Heart right ventricle (tissue), 16 donors: Measurements from ENCODE around the gene CFAP61. TPM values are rescaled to one million over a fixed set of nuclear protein-coding genes. Genes with fewer than 3 reads are reported as not detected.

ENCODE experiments used
- ATAC-seq, 8 donors: fragments of 200-7000 bp; cut with Tn5 transposase; one replicate each; pipeline ENCODE4 v1.9.1; 2020; ENCODE audit warnings: mild to moderate bottlenecking in 8 of 8, moderate library complexity in 8 of 8, moderate number of reproducible peaks in 1 of 8
- DNase-seq, 2 donors: peaks; one replicate each; pipeline ENCODE4 v3.0.0-alpha.2; 2020
- H3K27ac ChIP-seq, 10 donors: fragments of 200-600 bp; sonication (generic) in 2 of 10; one replicate each; pipeline versions ENCODE4 v1.5.0 to v1.8.0; 2020 to 2022; ENCODE audit warnings: mild to moderate bottlenecking in 3 of 10
- H3K27me3 ChIP-seq, 7 donors: fragments of 200-600 bp; one replicate each; pipeline ENCODE4 v1.8.0; 2021 to 2022; ENCODE audit warnings: mild to moderate bottlenecking in 2 of 7
- H3K36me3 ChIP-seq, 9 donors: fragments of 200-600 bp; sonication (generic) in 1 of 9; one replicate each; pipeline versions ENCODE4 v1.5.0 to v1.8.0; 2020 to 2022; ENCODE audit warnings: mild to moderate bottlenecking in 2 of 9
- H3K4me1 ChIP-seq, 9 donors: fragments of 200-600 bp; sonication (generic) in 1 of 9; one replicate each; pipeline versions ENCODE4 v1.5.0 to v1.8.0; 2020 to 2022; ENCODE audit warnings: mild to moderate bottlenecking in 4 of 9
- H3K4me3 ChIP-seq, 10 donors: fragments of 200-600 bp; sonication (generic) in 2 of 10; one replicate each; pipeline versions ENCODE4 v1.5.0 to v1.8.0; 2020 to 2022; ENCODE audit warnings: mild to moderate bottlenecking in 7 of 10, moderate library complexity in 2 of 10
- H3K9me3 ChIP-seq, 11 donors: fragments of 200-600 bp in 10 of 11; sonication (generic) in 2 of 11; one replicate each; pipeline versions ENCODE4 v1.5.0 to v1.8.0; 2013 to 2022; ENCODE audit warnings: mild to moderate bottlenecking in 2 of 11, control low read depth in 1 of 11, moderate library complexity in 1 of 11
- WGBS, 2 donors: extraction: QIAGEN DNeasy Blood & Tissue Kit; methylation state at CpG; one replicate each; pipeline ENCODE4 v1.1.7; 2013; ENCODE audit warnings: inconsistent platforms in 1 of 2; 5-methylcytosine and 5-hydroxymethylcytosine counted together
- intact Hi-C, 10 donors: fragments of 100-400 bp; cut with DNase I; formaldehyde crosslinking; loops; one replicate each; pipeline versions ENCODE4 v1.11.1 to v1.14.2; 2022
- polyA plus RNA-seq, 2 donors: library from polyadenylated mRNA; stranded (reverse); fragments of 200-250 nt; gene quantifications; one replicate each; pipeline ENCODE4 v1.2.3, GENCODE V29; 2013
- total RNA-seq, 10 donors: library from RNA; stranded (reverse); fragmentation: NEBNext Ultra II Directional in 3 of 10; extraction: Animal tissue kit (Norgen Biotek cat#: 25700) in 3 of 10; gene quantifications; one replicate each; pipeline versions ENCODE4 v1.2.1 to v1.2.4, GENCODE V29; 2021 to 2023
- TF ChIP-seq, protein P1 (sequence below), 9 donors: fragments of 200-600 bp; sonication (generic) in 2 of 9; IDR thresholded peaks; one replicate each; pipeline versions ENCODE4 v1.5.0 to v1.8.0; 2021 to 2022; ENCODE audit warnings: antibody characterized with exemption in 9 of 9, mild to moderate bottlenecking in 5 of 9, moderate library complexity in 1 of 9
- donor health status: Arrhythmogenic right ventricular cardiomyopathy.
- donor health status: ischemic (EF 13 %, LVEDD 7.1; RV severe dilation, severe dysfunction).
- donor health status: healthy with polysubstance abuse.
- donor health status: DM: no; HTN: yes; CAD: no.
- donor health status: DM: no; HTN: no; CAD: no.
- donor health status: ischemic (EF 25% LVEDD 6.9; RV normal size, moderate dysfunction).
- donor health status: ischemic (EF 25% LVEDD 5.7; RV mildly dilated, moderate dysfunction).
- donor health status: healthy.
- donor health status: DM: yes; HTN: yes; CAD: no.
- donor health status: Ischemic cardiomyopathy.
- donor health status: ischemic (EF 35%, LVEDD 5.7; RV mildly dilated, moderate dysfunction).
- donor health status: nonischemic (EF 11% LVEDD 7.7; RV severe dilation, severe dysfunction).
- donor health status: DM: yes; HTN: yes; CAD: no.
- donor health status: PGD.
- donor health status: ischemic (EF 29% LVEDD 5.4; RV normal size, mild dysfunction).
- donor health status: nonischemic (EF 23%, LVEDD 6.1; RV moderate dilation, normal function).

Gene CFAP61
- total and polyA plus RNA-seq, 12 donors, result 8.2 to 140 (median 60.6) TPM

DNA sequence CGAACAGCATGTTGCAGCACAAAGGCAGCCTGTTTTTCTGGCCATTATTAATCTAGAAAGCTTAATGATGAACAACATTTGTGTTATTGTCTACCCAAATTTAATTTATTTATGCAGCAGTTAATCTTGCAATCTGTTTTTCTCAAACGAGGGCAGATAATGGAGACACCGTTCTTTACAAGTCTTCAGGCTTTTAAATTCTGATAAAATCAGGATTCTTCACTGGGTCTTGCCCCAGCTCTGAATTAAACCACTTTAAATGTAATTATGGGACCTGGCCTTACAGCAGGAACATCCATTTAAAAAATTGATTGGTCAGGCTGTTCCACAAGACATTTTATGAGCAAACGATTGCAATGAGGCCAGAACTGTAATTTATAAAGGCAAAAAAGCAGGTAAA lies 289.0 kb downstream of the CFAP61 start:
- no peaks in the 10 kb centered on the region for H3K4me1 ChIP-seq
- no peaks in the 10 kb centered on the region for H3K36me3 ChIP-seq
- intact Hi-C loops, result no loop called here
- 63 to 71% methylated on average over 4 of the region's 4 CpGs for WGBS, 2 donors
- DNase-seq (no peak), ATAC-seq (no peak)
- H3K27ac ChIP-seq, result no peak overlapping the region
- TF ChIP-seq, protein P1, sequence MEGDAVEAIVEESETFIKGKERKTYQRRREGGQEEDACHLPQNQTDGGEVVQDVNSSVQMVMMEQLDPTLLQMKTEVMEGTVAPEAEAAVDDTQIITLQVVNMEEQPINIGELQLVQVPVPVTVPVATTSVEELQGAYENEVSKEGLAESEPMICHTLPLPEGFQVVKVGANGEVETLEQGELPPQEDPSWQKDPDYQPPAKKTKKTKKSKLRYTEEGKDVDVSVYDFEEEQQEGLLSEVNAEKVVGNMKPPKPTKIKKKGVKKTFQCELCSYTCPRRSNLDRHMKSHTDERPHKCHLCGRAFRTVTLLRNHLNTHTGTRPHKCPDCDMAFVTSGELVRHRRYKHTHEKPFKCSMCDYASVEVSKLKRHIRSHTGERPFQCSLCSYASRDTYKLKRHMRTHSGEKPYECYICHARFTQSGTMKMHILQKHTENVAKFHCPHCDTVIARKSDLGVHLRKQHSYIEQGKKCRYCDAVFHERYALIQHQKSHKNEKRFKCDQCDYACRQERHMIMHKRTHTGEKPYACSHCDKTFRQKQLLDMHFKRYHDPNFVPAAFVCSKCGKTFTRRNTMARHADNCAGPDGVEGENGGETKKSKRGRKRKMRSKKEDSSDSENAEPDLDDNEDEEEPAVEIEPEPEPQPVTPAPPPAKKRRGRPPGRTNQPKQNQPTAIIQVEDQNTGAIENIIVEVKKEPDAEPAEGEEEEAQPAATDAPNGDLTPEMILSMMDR (IDR thresholded peaks at IDR 0.05), result no peak
- no peaks in the 10 kb centered on the region for H3K9me3 ChIP-seq
- no peak overlapping the region for H3K4me3 ChIP-seq
- peaks cover 0 to 5% (median 0%) of the 10 kb centered on the region in 7 donors for H3K27me3 ChIP-seq

DNA sequence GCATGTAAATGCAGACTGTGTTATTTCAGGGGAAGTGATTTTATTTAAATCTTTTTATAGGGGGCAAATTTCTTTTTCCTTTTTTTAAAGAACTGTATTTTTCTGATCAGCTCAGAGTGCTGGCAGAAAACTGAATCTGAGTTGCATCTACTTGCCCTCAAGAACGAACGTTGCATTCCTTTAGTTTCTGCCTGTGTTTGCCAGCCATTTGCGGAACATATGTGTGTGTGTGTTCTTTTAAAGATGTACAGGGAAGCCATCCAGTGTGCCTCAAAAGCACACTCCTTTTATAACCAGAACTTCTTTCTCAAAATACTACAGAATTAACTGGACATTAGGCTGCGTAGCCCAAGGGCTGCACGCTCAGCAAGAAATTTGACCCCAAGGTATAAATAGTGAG lies 289.7 kb downstream of the CFAP61 start:
- TF ChIP-seq, protein P1 (IDR thresholded peaks at IDR 0.05), result no peak
- intact Hi-C loops, result no loop called here
- no peak for DNase-seq
- H3K4me1 ChIP-seq, result no peaks in the 10 kb centered on the region
- no peak for ATAC-seq
- peaks cover 0 to 5% (median 0%) of the 10 kb centered on the region in 7 donors for H3K27me3 ChIP-seq
- H3K9me3 ChIP-seq, result peaks cover 0 to 4% (median 0%) of the 10 kb centered on the region in 11 donors
- no peak overlapping the region for H3K4me3 ChIP-seq
- H3K36me3 ChIP-seq, result no peaks in the 10 kb centered on the region
- 85% methylated on average over 5 of the region's 5 CpGs for WGBS, 2 donors
- H3K27ac ChIP-seq, result no peak overlapping the region

DNA sequence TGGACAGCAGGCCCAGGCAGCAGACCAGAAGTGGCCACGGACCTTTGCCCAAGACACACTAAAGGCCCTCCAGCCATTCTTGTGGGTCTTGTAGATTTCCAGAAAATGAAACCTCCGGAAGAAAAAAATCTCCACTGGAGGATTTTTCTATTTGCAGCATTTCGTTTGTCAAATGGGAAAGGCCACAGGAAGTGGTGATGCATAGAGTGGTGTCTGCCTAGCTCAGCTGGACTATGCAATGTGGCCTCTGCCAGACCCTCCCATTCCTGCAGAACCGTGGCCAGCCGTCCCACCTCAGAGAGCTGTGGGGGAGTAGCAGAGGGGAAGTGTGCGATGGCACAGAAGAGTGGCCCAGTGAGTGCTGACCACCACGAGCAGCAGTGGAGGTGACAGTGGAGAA lies 291.6 kb downstream of the CFAP61 start:
- no peak overlapping the region for H3K27ac ChIP-seq
- TF ChIP-seq, protein P1 (IDR thresholded peaks at IDR 0.05), result no peak
- H3K4me1 ChIP-seq, result no peaks in the 10 kb centered on the region
- intact Hi-C loops, result no loop called here
- ATAC-seq (no peak), DNase-seq (no peak)
- peaks cover 0 to 23% (median 9%) of the 10 kb centered on the region in 11 donors for H3K9me3 ChIP-seq
- no peak overlapping the region for H3K4me3 ChIP-seq
- H3K27me3 ChIP-seq, result peaks cover 0 to 5% (median 0%) of the 10 kb centered on the region in 7 donors
- H3K36me3 ChIP-seq, result no peaks in the 10 kb centered on the region
- 54 to 59% methylated on average over 7 of the region's 7 CpGs for WGBS, 2 donors

DNA sequence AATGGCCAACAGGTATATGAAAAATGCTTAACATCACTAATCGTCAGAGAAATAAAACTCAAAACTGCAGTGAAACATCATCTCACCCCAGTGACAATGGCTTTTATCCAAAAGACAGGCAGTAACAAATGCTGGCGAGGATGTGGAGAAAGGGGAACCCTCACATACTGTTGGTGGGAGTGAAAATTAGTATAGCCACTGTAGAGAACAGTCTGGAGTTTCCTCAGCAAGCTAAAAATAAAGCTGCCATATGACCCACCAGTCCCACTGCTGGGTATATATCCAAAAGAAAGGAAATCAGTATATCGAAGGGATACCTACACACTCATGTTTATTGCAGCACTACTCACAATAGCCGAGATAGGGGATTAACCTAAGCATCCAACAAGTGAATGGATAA lies 292.1 kb downstream of the CFAP61 start:
- Histone ChIP-seq H3K4me1 (no peaks in the 10 kb centered on the region), H3K36me3 (no peaks in the 10 kb centered on the region), H3K27ac (no peak overlapping the region), H3K9me3 (peaks cover 0 to 27% (median 9%) of the 10 kb centered on the region in 11 donors), H3K27me3 (peaks cover 0 to 5% (median 0%) of the 10 kb centered on the region in 7 donors), H3K4me3 (no peak overlapping the region)
- TF ChIP-seq, protein P1 (IDR thresholded peaks at IDR 0.05), result no peak
- WGBS, 2 donors, result 82 to 85% methylated on average over 4 of the region's 4 CpGs
- intact Hi-C loops, result no loop called here
- DNase-seq (no peak), ATAC-seq (no peak)
